Measurements from ENCODE around the gene STARD3. TPM values are rescaled to one million over a fixed set of nuclear protein-coding genes. Genes with fewer than 3 reads are reported as not detected.

STARD3 gene
- total and polyA plus RNA-seq, 2 of the 13 experiments (the other 11 are each of a cell fraction or from before 2014, with no cell fraction given) = 34.6 to 100 TPM

DNA sequence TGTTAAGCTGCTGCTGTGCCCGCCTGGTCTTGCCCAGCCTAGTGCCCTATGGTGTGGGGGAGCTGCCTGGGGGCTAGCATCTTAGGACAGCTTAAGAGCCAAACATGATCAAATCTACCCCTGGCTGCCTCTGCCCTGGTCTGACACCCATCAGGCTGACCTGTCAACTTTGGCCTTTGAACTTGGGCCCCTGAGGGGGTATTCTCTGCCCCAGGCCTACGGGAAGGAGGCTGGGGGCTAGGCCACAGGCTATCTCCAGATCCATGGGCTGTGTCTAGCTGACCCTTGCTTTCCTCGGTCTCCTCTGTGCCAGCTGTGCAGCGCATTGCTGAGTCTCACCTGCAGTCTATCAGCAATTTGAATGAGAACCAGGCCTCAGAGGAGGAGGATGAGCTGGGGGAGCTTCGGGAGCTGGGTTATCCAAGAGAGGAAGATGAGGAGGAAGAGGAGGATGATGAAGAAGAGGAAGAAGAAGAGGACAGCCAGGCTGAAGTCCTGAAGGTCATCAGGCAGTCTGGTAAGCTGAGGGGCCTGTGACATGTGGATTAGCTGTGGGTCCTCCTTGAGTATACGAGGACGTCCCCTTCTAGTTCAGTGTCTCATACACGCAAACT is 3.3 kb upstream of the STARD3 start:
- CTCF ChIA-PET (ENCODE audit: low intra/inter-chr PET ratio, low total read pairs) = interaction anchor here (0.9 to 5.6 kb wide), 4 partner anchors 11 to 120 kb away, joined by 5 to 70 read pairs (median 8); no protein-coding TSS in a partner anchor
- Histone ChIP-seq H2AFZ (ENCODE audit: low read length) (no peak overlapping the region), H3K9ac (ENCODE audit: insufficient read depth, low read depth, low read length) (no peak overlapping the region), H3K36me3 (replicated peaks in 1 of 2; ENCODE audit: control insufficient read depth in 1 of 2, insufficient read depth in 2 of 2, low read length in 2 of 2) (no peaks in the 10 kb centered on the region), H3K4me2 (ENCODE audit: low read depth, low read length) (no peak overlapping the region), H3K9me3 (ENCODE audit: low read length) (no peaks in the 10 kb centered on the region), H3K4me1 (ENCODE audit: insufficient read depth, low read length) (peaks cover 86% of the 10 kb centered on the region), H3K27ac (ENCODE audit: extremely low read length, insufficient read depth, low read length) (no peak overlapping the region), H4K20me1 (ENCODE audit: insufficient read depth, low read length) (no peaks in the 10 kb centered on the region), H3K27me3 (ENCODE audit: control insufficient read depth in 1 of 2, insufficient read depth in 2 of 2, low read length in 2 of 2) (peaks cover 5 to 40% of the 10 kb centered on the region in 2 experiments; a peak in 3 of 5 replicates), H3K4me3 (replicated peaks in 1 of 3; ENCODE audit: insufficient read depth in 1 of 3, low read depth in 2 of 3, low read length in 3 of 3) (no peak overlapping the region), H3K79me2 (ENCODE audit: insufficient read depth, low read length) (peaks cover 14% of the 10 kb centered on the region)
- BruUV-seq (replicated peaks) = no TSS peak
- in situ Hi-C loops (cut with HindIII; ENCODE audit: extremely low pct_ligation_motif_present, low pct_unique_long_range_greater_than_20kb) (no loop called here), intact Hi-C loops (cut with micrococcal nuclease; ENCODE audit: unreplicated experiment) (loop anchor here (1.0 kb wide), 1 partner anchor 10 kb away; no protein-coding TSS in a partner anchor)
- no peak for ATAC-seq
- POLR2A ChIA-PET = interaction anchor here (1.0 to 1.1 kb wide), 2 partner anchors 10 to 38 kb away, joined by 3 read pairs; no protein-coding TSS in a partner anchor
- no peak for DNase-seq (ENCODE audit: low spot score)
- WGBS (ENCODE audit: low lambda C conversion rate) = 31% methylated on average over 8 of the region's 8 CpGs
- no peak for FAIRE-seq
- TF ChIP-seq, protein P1, sequence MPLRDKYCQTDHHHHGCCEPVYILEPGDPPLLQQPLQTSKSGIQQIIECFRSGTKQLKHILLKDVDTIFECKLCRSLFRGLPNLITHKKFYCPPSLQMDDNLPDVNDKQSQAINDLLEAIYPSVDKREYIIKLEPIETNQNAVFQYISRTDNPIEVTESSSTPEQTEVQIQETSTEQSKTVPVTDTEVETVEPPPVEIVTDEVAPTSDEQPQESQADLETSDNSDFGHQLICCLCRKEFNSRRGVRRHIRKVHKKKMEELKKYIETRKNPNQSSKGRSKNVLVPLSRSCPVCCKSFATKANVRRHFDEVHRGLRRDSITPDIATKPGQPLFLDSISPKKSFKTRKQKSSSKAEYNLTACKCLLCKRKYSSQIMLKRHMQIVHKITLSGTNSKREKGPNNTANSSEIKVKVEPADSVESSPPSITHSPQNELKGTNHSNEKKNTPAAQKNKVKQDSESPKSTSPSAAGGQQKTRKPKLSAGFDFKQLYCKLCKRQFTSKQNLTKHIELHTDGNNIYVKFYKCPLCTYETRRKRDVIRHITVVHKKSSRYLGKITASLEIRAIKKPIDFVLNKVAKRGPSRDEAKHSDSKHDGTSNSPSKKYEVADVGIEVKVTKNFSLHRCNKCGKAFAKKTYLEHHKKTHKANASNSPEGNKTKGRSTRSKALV (CRISPR knock-in tag; IDR thresholded peaks at IDR 0.05) = no peak
- TF ChIP-seq ZNF274 (CRISPR knock-in tag; IDR thresholded peaks at IDR 0.05) (no peak), ARNTL (CRISPR knock-in tag; IDR thresholded peaks at IDR 0.05) (no peak), ZNF12 (CRISPR knock-in tag; IDR thresholded peaks at IDR 0.05) (no peak), YY1 (IDR thresholded peaks at IDR 0.05; ENCODE audit: insufficient read depth, insufficient replicate concordance, low read depth, low read length) (no peak)
- TF ChIP-seq, protein P2, sequence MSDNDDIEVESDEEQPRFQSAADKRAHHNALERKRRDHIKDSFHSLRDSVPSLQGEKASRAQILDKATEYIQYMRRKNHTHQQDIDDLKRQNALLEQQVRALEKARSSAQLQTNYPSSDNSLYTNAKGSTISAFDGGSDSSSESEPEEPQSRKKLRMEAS (IDR thresholded peaks at IDR 0.05) = no peak
- TF ChIP-seq, protein P3, sequence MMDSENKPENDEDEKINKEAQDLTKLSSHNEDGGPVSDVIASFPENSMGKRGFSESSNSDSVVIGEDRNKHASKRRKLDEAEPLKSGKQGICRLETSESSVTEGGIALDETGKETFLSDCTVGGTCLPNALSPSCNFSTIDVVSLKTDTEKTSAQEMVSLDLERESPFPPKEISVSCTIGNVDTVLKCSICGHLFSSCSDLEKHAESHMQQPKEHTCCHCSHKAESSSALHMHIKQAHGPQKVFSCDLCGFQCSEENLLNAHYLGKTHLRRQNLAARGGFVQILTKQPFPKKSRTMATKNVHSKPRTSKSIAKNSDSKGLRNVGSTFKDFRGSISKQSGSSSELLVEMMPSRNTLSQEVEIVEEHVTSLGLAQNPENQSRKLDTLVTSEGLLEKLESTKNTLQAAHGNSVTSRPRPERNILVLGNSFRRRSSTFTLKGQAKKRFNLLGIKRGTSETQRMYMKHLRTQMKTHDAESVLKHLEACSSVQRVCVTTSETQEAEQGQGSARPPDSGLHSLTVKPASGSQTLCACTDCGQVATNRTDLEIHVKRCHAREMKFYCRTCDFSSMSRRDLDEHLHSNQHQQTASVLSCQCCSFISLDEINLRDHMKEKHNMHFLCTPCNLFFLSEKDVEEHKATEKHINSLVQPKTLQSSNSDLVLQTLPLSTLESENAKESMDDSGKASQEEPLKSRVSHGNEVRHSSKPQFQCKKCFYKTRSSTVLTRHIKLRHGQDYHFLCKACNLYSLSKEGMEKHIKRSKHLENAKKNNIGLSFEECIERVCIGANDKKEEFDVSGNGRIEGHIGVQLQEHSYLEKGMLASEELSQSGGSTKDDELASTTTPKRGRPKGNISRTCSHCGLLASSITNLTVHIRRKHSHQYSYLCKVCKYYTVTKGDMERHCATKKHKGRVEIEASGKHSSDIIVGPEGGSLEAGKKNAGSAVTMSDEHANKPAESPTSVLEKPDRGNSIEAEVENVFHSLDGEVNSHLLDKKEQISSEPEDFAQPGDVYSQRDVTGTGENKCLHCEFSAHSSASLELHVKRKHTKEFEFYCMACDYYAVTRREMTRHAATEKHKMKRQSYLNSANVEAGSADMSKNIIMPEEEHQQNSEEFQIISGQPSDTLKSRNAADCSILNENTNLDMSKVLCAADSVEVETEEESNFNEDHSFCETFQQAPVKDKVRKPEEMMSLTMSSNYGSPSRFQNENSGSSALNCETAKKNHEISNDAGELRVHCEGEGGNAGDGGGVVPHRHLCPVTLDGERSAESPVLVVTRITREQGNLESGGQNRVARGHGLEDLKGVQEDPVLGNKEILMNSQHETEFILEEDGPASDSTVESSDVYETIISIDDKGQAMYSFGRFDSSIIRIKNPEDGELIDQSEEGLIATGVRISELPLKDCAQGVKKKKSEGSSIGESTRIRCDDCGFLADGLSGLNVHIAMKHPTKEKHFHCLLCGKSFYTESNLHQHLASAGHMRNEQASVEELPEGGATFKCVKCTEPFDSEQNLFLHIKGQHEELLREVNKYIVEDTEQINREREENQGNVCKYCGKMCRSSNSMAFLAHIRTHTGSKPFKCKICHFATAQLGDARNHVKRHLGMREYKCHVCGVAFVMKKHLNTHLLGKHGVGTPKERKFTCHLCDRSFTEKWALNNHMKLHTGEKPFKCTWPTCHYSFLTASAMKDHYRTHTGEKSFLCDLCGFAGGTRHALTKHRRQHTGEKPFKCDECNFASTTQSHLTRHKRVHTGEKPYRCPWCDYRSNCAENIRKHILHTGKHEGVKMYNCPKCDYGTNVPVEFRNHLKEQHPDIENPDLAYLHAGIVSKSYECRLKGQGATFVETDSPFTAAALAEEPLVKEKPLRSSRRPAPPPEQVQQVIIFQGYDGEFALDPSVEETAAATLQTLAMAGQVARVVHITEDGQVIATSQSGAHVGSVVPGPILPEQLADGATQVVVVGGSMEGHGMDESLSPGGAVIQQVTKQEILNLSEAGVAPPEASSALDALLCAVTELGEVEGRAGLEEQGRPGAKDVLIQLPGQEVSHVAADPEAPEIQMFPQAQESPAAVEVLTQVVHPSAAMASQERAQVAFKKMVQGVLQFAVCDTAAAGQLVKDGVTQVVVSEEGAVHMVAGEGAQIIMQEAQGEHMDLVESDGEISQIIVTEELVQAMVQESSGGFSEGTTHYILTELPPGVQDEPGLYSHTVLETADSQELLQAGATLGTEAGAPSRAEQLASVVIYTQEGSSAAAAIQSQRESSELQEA (CRISPR knock-in tag; IDR thresholded peaks at IDR 0.05; ENCODE audit: not compliant biosample characterization) = no peak
- TF ChIP-seq, protein P4, sequence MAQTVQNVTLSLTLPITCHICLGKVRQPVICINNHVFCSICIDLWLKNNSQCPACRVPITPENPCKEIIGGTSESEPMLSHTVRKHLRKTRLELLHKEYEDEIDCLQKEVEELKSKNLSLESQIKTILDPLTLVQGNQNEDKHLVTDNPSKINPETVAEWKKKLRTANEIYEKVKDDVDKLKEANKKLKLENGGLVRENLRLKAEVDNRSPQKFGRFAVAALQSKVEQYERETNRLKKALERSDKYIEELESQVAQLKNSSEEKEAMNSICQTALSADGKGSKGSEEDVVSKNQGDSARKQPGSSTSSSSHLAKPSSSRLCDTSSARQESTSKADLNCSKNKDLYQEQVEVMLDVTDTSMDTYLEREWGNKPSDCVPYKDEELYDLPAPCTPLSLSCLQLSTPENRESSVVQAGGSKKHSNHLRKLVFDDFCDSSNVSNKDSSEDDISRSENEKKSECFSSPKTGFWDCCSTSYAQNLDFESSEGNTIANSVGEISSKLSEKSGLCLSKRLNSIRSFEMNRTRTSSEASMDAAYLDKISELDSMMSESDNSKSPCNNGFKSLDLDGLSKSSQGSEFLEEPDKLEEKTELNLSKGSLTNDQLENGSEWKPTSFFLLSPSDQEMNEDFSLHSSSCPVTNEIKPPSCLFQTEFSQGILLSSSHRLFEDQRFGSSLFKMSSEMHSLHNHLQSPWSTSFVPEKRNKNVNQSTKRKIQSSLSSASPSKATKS (CRISPR knock-in tag; IDR thresholded peaks at IDR 0.05) = no peak
- TF ChIP-seq, protein P5, sequence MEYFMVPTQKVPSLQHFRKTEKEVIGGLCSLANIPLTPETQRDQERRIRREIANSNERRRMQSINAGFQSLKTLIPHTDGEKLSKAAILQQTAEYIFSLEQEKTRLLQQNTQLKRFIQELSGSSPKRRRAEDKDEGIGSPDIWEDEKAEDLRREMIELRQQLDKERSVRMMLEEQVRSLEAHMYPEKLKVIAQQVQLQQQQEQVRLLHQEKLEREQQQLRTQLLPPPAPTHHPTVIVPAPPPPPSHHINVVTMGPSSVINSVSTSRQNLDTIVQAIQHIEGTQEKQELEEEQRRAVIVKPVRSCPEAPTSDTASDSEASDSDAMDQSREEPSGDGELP (IDR thresholded peaks at IDR 0.05; ENCODE audit: borderline replicate concordance, low read depth) = no peak

Data from HepG2 (cell line).